GM13976 (cell line): ENCODE data around the gene ADGRL2.

ENCODE experiments used
- DNase-seq: peaks from one replicate; pipeline ENCODE4 v3.0.0; 2012; ENCODE audit warnings: low spot score
- in situ Hi-C: fragments of 300-500 bp; cut with MboI; formaldehyde crosslinking; loops from one replicate; pipeline ENCODE4 v1.12.0; 2022; ENCODE audit warnings: low sequenced_read_pairs, mixed read lengths, inconsistent platforms; ENCODE audit not compliant: unreplicated experiment
- TF ChIP-seq, protein P1 (sequence below): IDR thresholded peaks from 2 replicates; pipeline ENCODE4 v1.5.1; 2012; ENCODE audit warnings: borderline replicate concordance, mild to moderate bottlenecking; ENCODE audit not compliant: insufficient read depth; ENCODE audit errors: extremely low read depth, missing control alignments, control extremely low read depth

ADGRL2 gene

DNA sequence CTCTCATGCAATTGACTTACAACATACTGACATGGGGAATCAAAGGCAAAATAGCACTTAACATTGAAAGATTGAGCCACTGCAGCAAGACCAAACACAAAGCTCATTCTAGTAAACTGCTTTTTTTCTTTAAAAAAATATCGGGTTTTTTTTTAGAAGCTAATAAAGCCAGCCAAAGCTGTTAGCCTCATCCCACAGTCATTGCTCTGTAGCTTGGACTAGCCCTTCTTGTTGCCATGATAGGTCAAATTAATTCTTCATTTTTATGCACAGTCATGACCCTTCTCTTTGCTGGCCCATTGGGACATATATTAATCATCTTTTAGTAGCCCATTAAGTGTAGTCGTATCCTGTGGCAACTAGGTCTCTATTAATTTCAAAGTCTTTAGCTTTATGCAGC lies 231.3 kb downstream of the ADGRL2 start:
- TF ChIP-seq, protein P1, sequence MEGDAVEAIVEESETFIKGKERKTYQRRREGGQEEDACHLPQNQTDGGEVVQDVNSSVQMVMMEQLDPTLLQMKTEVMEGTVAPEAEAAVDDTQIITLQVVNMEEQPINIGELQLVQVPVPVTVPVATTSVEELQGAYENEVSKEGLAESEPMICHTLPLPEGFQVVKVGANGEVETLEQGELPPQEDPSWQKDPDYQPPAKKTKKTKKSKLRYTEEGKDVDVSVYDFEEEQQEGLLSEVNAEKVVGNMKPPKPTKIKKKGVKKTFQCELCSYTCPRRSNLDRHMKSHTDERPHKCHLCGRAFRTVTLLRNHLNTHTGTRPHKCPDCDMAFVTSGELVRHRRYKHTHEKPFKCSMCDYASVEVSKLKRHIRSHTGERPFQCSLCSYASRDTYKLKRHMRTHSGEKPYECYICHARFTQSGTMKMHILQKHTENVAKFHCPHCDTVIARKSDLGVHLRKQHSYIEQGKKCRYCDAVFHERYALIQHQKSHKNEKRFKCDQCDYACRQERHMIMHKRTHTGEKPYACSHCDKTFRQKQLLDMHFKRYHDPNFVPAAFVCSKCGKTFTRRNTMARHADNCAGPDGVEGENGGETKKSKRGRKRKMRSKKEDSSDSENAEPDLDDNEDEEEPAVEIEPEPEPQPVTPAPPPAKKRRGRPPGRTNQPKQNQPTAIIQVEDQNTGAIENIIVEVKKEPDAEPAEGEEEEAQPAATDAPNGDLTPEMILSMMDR: no peak
- in situ Hi-C loops: no loop called here
- DNase-seq: no peak

DNA sequence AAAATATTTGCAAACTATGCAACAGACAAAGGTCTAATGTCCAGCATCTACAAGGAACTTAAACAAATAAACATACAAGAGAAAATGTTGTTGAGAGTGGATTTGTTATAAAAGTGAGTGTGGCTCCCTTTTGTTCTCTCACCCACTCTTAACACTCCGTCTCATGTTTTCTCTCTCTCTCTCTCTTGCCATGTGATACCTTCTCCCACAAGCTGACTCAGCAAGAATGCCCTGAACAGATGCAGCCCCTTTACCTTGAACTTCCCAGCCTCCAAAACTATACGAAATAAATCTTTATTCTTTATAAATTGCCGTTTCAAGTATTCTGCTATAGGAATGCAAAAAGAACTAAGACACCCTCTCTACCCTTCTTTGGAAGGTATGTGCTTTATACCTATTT lies 234.1 kb downstream of the ADGRL2 start:
- in situ Hi-C loops: no loop called here
- DNase-seq: no peak
- TF ChIP-seq, protein P1: no peak
